HG02763 (cell line): ENCODE results near the gene TP53TG3C.
"Not testable (repeated sequence)": the region's sequence is repeated elsewhere in the genome, so short reads cannot be mapped to it uniquely, and the experiment has no call there.

Experiments
- ATAC-seq: cut with Tn5 transposase; IDR thresholded peaks from one replicate; pipeline ENCODE4 v1.9.1; 2021; ENCODE audit warnings: mild to moderate bottlenecking, moderate library complexity; ENCODE audit not compliant: unreplicated experiment

The TP53TG3C gene, protein sequence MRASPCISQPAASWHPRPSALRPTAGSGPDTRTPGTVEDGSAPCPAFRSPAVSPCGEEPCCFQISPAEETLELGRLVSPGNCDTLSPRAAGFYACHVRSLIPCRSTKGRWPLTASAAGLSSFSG

DNA sequence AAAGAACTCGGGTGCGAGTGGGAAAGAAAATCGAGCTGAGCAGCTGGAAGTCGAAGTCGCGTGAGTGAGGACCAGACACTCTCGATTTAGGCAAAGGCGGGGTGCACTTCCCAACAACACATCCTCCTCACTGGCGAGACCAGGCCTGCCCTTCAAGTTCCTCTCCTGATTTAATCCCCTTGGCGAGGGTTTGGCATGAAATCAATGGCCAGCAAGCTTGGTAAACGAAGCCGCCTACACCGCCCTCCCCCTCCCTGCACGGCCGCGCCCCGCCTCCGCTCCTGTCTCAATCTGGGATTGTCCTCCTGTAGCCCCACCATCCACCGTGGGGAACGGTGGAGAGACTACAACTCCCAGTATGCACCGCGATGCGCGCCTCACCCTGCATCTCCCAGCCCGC lies at the start of gene TP53TG3C:
TSS of gene TP53TG3C (plus strand) at position 301 of the 400 bp plus-strand sequence. CDS start at position 369, 68 bp downstream.
- ATAC-seq, result not testable (repeated sequence)
